Smooth muscle cell (in vitro differentiated cells): ENCODE results near the gene SETBP1. TPM values are rescaled to one million over a fixed set of nuclear protein-coding genes. Genes with fewer than 3 reads are reported as not detected.

Experiments
- DNase-seq: peaks from one replicate; lab custom pipeline; 2025; ENCODE audit not compliant: unreplicated experiment; lab: John Stamatoyannopoulos, UW
- H2AFZ ChIP-seq: fragments of 200-600 bp; sonication (generic); 2 replicates; pipeline ENCODE4 v1.6.0; 2016; ENCODE audit warnings: antibody characterized with exemption, low read depth, mild to moderate bottlenecking
- H3F3A ChIP-seq: fragments of 200-600 bp; sonication (generic); 2 replicates; pipeline ENCODE4 v1.6.0; 2017; ENCODE audit warnings: antibody characterized with exemption, low read depth
- H3K27ac ChIP-seq: fragments of 200-600 bp; sonication (generic); 2 replicates; pipeline ENCODE4 v1.5.1; 2016; ENCODE audit warnings: low read depth, mild to moderate bottlenecking
- H3K27me3 ChIP-seq: fragments of 200-600 bp; sonication (generic); 2 replicates; pipeline ENCODE4 v1.6.1; 2016; ENCODE audit warnings: low read depth, mild to moderate bottlenecking
- H3K36me3 ChIP-seq: fragments of 200-600 bp; sonication (generic); 2 replicates; pipeline ENCODE4 v1.5.1; 2016; ENCODE audit warnings: low read depth
- H3K4me1 ChIP-seq: fragments of 200-600 bp; sonication (generic); 2 replicates; pipeline ENCODE4 v1.5.1; 2016; ENCODE audit warnings: low read depth
- H3K4me2 ChIP-seq: fragments of 200-600 bp; sonication (generic); 2 replicates; pipeline ENCODE4 v1.6.0; 2016; ENCODE audit warnings: mild to moderate bottlenecking
- H3K4me3 ChIP-seq: fragments of 200-600 bp; sonication (generic); 2 replicates; pipeline ENCODE4 v1.5.1; 2016; ENCODE audit warnings: mild to moderate bottlenecking
- H3K79me2 ChIP-seq: fragments of 200-600 bp; sonication (generic); 2 replicates; pipeline ENCODE4 v1.6.0; 2016; ENCODE audit warnings: low read depth, mild to moderate bottlenecking
- H3K9ac ChIP-seq: fragments of 200-600 bp; sonication (generic); 2 replicates; pipeline ENCODE4 v1.6.0; 2016; ENCODE audit warnings: low read depth
- H3K9me3 ChIP-seq: fragments of 200-600 bp; sonication (generic); replicated peaks from 2 replicates; pipeline ENCODE4 v1.5.1; 2016; ENCODE audit warnings: low read depth
- H4K20me1 ChIP-seq: fragments of 200-600 bp; sonication (generic); 2 replicates; pipeline ENCODE4 v1.6.0; 2016; ENCODE audit warnings: low read depth
- WGBS: methylation state at CpG from one replicate; pipeline ENCODE4 v1.1.7; 2016; ENCODE audit warnings: low lambda C conversion rate; 5-methylcytosine and 5-hydroxymethylcytosine counted together
- polyA plus RNA-seq: library from polyadenylated mRNA; unstranded; fragments of >200 nt; fragmentation: Nextera tagmentation; extraction: Ambion mirVana; gene quantifications from 2 replicates; pipeline ENCODE4 v1.2.1, GENCODE V29; 2016
- total RNA-seq: library from RNA; depleted of rRNA; stranded (reverse); fragments of >200 nt; gene quantifications from 2 replicates; pipeline ENCODE4 v1.2.3, GENCODE V29; 2014
- TF ChIP-seq, protein P1 (sequence below): fragments of 200-600 bp; sonication (generic); IDR thresholded peaks from 2 replicates; pipeline ENCODE4 v1.5.1; 2017; ENCODE audit warnings: borderline replicate concordance, mild to moderate bottlenecking, antibody characterized with exemption; ENCODE audit not compliant: insufficient read depth, poor library complexity, severe bottlenecking

Gene SETBP1
- total and polyA plus RNA-seq, 2 experiments from 2014 or later = 6.1 to 17.7 TPM

DNA sequence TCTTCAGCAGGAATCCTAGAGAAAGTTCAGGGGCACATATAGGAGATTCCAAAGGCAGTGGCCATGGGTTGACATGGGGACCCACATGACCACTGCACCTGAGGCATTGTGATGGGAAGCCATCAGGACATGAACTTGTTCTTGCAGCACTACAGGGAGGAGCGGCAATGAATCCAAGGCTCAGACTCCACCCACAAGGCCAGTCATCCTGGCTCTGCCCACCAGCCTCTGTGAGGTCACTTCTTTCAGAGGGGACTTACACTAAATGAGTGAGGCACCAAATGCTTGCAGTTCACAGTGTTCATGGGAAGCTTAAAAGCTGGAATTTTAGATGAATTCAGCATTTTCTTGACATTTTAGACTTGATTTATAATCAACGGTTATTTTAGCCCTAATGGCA lies 254.2 kb downstream of the SETBP1 start:
- Histone ChIP-seq H3K27me3 (no peaks in the 10 kb centered on the region), H4K20me1 (peaks cover 25% of the 10 kb centered on the region), H3K4me3 (no peak overlapping the region), H3K36me3 (no peaks in the 10 kb centered on the region), H3K79me2 (peaks cover 16% of the 10 kb centered on the region), H3K4me2 (no peak overlapping the region), H2AFZ (no peak overlapping the region), H3F3A (no peaks in the 10 kb centered on the region), H3K9me3 (no peaks in the 10 kb centered on the region), H3K9ac (no peak overlapping the region), H3K27ac (no peak overlapping the region), H3K4me1 (peaks cover 16% of the 10 kb centered on the region)
- no peak for DNase-seq
- WGBS = 100% methylated on average over 2 of the region's 2 CpGs
- TF ChIP-seq, protein P1, sequence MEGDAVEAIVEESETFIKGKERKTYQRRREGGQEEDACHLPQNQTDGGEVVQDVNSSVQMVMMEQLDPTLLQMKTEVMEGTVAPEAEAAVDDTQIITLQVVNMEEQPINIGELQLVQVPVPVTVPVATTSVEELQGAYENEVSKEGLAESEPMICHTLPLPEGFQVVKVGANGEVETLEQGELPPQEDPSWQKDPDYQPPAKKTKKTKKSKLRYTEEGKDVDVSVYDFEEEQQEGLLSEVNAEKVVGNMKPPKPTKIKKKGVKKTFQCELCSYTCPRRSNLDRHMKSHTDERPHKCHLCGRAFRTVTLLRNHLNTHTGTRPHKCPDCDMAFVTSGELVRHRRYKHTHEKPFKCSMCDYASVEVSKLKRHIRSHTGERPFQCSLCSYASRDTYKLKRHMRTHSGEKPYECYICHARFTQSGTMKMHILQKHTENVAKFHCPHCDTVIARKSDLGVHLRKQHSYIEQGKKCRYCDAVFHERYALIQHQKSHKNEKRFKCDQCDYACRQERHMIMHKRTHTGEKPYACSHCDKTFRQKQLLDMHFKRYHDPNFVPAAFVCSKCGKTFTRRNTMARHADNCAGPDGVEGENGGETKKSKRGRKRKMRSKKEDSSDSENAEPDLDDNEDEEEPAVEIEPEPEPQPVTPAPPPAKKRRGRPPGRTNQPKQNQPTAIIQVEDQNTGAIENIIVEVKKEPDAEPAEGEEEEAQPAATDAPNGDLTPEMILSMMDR = no peak

DNA sequence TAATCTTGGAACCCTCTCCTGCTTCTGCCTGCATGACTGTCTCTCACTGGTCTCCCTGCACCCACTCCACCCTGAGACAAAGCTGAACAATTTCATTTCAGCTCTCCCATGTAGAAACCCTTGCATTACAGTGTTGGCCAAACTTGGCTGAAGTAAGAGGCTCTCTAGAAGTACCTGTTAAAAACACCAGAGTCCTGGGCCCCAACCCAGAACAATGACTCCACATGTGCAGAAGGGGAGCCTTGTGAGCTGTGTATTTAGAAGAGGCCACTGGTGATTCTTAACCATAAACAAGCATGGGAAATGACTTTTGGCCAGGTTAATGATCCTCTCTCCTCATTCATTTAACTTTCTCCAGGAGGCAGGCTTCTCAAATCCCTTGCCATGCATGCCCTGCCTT lies 254.8 kb downstream of the SETBP1 start:
- no peak overlapping the region for H3K4me2 ChIP-seq
- no peak overlapping the region for H2AFZ ChIP-seq
- peaks cover 16% of the 10 kb centered on the region for H3K4me1 ChIP-seq
- H3K36me3 ChIP-seq = no peaks in the 10 kb centered on the region
- H3K9ac ChIP-seq = no peak overlapping the region
- peaks cover 20% of the 10 kb centered on the region for H3K79me2 ChIP-seq
- H3K27ac ChIP-seq = no peak overlapping the region
- no peaks in the 10 kb centered on the region for H3K9me3 ChIP-seq
- H3F3A ChIP-seq = no peaks in the 10 kb centered on the region
- TF ChIP-seq, protein P1 = no peak
- no peak overlapping the region for H3K4me3 ChIP-seq
- no peaks in the 10 kb centered on the region for H3K27me3 ChIP-seq
- peaks cover 25% of the 10 kb centered on the region for H4K20me1 ChIP-seq
- no peak for DNase-seq

DNA sequence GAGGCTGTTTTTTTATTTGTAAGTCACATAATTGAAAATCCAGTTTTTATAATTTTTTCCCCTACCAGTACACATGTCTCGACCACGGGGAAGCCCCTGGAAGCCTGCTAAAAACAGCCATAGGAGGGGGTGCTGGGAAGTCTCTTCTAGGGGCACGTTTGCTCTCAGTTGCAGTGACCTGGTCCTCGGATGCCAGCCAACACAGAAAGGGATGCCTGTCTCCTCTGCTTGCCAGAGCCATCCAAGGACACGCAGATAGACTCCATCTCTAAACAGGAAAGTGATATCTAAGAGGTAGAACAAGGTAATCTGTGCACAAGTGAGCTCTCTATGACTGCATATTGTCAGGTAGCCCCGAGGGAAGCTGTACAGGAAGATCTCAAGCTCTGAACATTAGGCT lies 255.8 kb downstream of the SETBP1 start:
- Histone ChIP-seq H4K20me1 (peaks cover 29% of the 10 kb centered on the region), H2AFZ (no peak overlapping the region), H3K9ac (no peak overlapping the region), H3K27me3 (no peaks in the 10 kb centered on the region), H3K79me2 (peaks cover 22% of the 10 kb centered on the region), H3K4me3 (no peak overlapping the region), H3K36me3 (no peaks in the 10 kb centered on the region), H3K4me1 (peaks cover 16% of the 10 kb centered on the region), H3K4me2 (no peak overlapping the region), H3K9me3 (no peaks in the 10 kb centered on the region), H3K27ac (no peak overlapping the region), H3F3A (no peaks in the 10 kb centered on the region)
- WGBS = 95% methylated on average over 6 of the region's 6 CpGs
- DNase-seq = no peak
- TF ChIP-seq, protein P1 = no peak

DNA sequence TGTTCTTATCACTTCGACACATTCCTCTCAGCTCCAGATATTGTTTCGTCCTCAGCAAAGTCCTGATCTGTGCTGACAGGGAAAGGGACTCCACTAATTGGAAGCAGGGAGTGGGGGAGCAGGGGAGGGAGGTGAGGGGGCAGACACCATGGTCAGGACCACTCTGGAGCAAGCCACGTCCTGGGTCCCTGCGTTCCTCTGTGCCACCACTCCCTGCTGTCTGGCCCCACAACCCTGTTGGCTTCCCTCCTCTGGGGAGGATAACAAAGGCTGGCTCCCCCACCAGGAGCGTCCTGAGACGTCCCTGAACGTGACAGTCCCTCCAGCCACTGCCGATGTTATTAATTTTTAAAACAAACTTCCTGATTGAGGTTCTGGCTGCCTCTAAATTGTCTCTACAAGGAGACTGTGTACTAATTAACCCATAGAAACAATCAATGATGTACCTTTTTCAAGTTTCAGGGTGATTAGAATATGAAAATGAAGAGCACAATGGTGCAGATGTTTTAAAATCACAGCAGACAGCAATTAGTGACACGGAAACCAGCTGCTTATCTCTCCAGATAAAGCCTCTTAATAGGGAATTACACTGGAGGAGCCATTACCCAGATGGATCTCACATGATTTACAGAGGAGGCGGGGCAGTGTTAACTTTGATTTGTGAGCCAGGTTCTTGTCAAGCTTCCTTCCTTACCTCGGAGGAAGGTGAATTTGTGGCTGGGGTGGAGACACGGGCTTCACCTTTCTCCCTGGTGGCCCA lies 257.5 kb downstream of the SETBP1 start:
- TF ChIP-seq, protein P1 = no peak
- Histone ChIP-seq H3K27me3 (no peaks in the 10 kb centered on the region), H3K27ac (no peak overlapping the region), H3K9me3 (no peaks in the 10 kb centered on the region), H3K4me1 (peaks cover 20% of the 10 kb centered on the region), H3K4me2 (peak overlapping the region; percentile 53), H2AFZ (no peak overlapping the region), H3K79me2 (peaks cover 22% of the 10 kb centered on the region), H3F3A (peaks cover 13% of the 10 kb centered on the region), H3K36me3 (no peaks in the 10 kb centered on the region), H4K20me1 (peaks cover 45% of the 10 kb centered on the region), H3K4me3 (peak overlapping the region; percentile 15), H3K9ac (no peak overlapping the region)
- no peak for DNase-seq
- 46% methylated on average over 12 of the region's 12 CpGs for WGBS
